ENCODE data around the gene MYL6. TPM values are rescaled to one million over a fixed set of nuclear protein-coding genes. Genes with fewer than 3 reads are reported as not detected.

The MYL6 gene
- total RNA-seq, 4 donors from 2014 or later: 773 to 1,142 (median 915) TPM

- WGBS: 41% methylated on average over 2 of the region's 2 CpGs
- no peak overlapping the region for H3K27ac ChIP-seq
- DNase-seq (ENCODE audit: low spot score in 2 of 2): no peak
- H3K9me3 ChIP-seq: no peaks in the 10 kb centered on the region
- TF ChIP-seq EP300 (IDR thresholded peaks at IDR 0.05): no peak
- TF ChIP-seq POLR2AphosphoS5 (IDR thresholded peaks at IDR 0.05): no peak
- TF ChIP-seq CTCF (IDR thresholded peaks at IDR 0.05): no peak
- TF ChIP-seq POLR2A (IDR thresholded peaks at IDR 0.05): no peak
- H3K4me3 ChIP-seq: no peak overlapping the region
- H3K36me3 ChIP-seq: peaks cover 49% of the 10 kb centered on the region
- H3K4me1 ChIP-seq: peaks cover 29% of the 10 kb centered on the region
- no peaks in the 10 kb centered on the region for H3K27me3 ChIP-seq
These were observed 28.8 kb downstream of the MYL6 start for GRCh38 chr12:56186957-56187356.

DNA sequence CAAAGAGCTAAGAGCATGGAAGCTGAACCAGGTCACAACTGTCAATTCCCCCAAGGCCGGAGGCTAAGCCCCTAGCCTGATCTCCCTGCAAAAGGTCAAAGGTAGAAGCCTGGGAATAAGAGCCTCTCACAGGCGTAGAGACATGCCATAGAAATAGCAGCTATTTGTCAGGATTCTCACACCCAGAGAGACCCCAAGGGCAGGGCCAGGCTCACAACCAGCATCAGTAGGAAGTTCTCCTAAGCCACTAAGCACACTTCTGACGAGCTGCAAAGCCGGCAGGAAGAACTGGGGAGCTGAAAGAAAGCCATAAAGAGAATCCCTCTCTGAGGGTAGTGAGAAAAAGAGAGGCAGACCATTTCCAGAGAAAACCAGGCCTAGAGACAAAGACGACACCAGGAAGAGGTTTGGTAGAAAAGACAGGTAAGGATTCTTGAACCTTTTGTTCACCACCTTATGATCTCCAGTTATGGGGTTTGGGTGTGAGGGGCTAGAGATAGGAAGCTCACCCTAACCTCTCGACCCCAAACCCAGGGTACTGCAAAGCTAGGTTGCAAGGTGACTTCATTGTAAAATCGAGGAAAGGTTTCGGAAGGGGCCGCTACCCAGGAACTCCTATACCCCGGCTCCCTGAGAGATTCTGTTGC, 30.1 kb downstream of the MYL6 start:
- Histone ChIP-seq H3K9me3 (no peaks in the 10 kb centered on the region), H3K27ac (peak overlapping the region; percentile 91), H3K27me3 (no peaks in the 10 kb centered on the region), H3K36me3 (peaks cover 36% of the 10 kb centered on the region), H3K4me1 (peaks cover 29% of the 10 kb centered on the region), H3K4me3 (peak overlapping the region; percentile 88)
- TF ChIP-seq POLR2A (IDR thresholded peaks at IDR 0.05) (no peak), CTCF (IDR thresholded peaks at IDR 0.05) (no peak), POLR2AphosphoS5 (IDR thresholded peaks at IDR 0.05) (no peak), EP300 (IDR thresholded peaks at IDR 0.05) (no peak)
- no peak for DNase-seq (ENCODE audit: low spot score in 2 of 2)
- 10% methylated on average over 10 of the region's 10 CpGs for WGBS

- Histone ChIP-seq H3K4me3 (peak overlapping the region; percentile 88), H3K27me3 (no peaks in the 10 kb centered on the region), H3K9me3 (no peaks in the 10 kb centered on the region), H3K4me1 (peaks cover 29% of the 10 kb centered on the region), H3K36me3 (peaks cover 31% of the 10 kb centered on the region), H3K27ac (peak overlapping the region; percentile 91)
- WGBS: 16% methylated on average over 5 of the region's 17 CpGs
- no peak for DNase-seq (ENCODE audit: low spot score in 2 of 2)
- TF ChIP-seq POLR2AphosphoS5 (IDR thresholded peaks at IDR 0.05): no peak
- no peak for TF ChIP-seq EP300 (IDR thresholded peaks at IDR 0.05)
- no peak for TF ChIP-seq POLR2A (IDR thresholded peaks at IDR 0.05)
- TF ChIP-seq CTCF (IDR thresholded peaks at IDR 0.05): no peak
These were observed 30.6 kb downstream of the MYL6 start for GRCh38 chr12:56188778-56189098.

DNA sequence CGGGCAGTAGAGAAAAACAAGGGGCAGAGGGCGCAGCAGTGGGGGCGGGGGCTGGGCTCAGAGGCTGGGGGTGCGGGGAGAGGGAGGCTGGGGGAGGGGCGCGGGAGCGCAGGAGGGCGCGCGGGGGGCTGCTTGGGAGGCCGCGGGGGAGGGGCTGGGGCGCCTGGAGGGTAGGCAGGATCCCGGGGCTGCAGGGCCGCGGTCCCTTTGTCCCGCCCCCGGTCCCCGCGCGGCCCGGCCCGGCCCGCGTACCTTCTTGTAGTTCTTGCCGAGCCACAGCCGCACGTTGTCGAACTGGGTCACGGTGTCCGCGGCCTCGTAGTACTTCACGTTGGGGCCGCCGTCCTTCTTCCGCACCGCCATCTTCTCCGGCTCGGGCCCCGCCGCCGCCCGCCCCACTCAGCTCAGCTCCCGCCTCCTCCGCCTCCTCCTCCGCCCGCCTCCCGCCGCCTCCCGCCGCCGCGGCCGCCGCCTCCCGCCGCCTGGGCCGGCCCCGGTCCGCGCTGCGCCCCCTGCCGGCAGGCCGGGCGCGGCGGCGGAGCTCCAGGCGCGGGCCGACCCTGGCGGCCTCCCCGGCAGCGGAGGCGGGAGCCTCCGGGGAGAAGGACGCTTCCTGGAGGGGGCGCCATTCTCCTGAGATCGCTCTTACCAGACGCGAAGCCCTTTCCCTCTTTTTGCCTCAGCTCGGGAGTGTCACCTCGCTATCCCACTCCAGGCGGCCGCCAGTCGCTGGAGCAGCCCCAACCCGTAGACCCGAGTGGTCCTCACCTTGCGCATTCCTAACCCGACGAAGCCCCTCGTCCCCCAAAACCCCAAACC, 31.1 kb downstream of the MYL6 start, which contains the start of gene SMARCC2:
SMARCC2 (minus strand) TSS at position 385 of the 819 bp plus-strand sequence; CDS start at position 363, 22 bp downstream.
- Histone ChIP-seq H3K9me3 (no peaks in the 10 kb centered on the region), H3K27ac (peak within 1 kb of the TSS; percentile 91), H3K36me3 (peaks cover 25% of the 10 kb centered on the region), H3K27me3 (no peaks in the 10 kb centered on the region), H3K4me1 (peaks cover 29% of the 10 kb centered on the region), H3K4me3 (peak within 1 kb of the TSS; percentile 88)
- peak; percentile 92 to 93 for DNase-seq (ENCODE audit: low spot score in 2 of 2)
- peak in 1 of 3 donors; percentile 27 for TF ChIP-seq POLR2AphosphoS5 (IDR thresholded peaks at IDR 0.05)
- TF ChIP-seq POLR2A (IDR thresholded peaks at IDR 0.05): peak in 1 of 2 donors; percentile 20
- TF ChIP-seq CTCF (IDR thresholded peaks at IDR 0.05): peak; percentile 72 to 81
- TF ChIP-seq EP300 (IDR thresholded peaks at IDR 0.05): no peak
- 3% methylated on average over 17 of the region's 93 CpGs for WGBS

All from suprapubic skin (tissue), 4 donors.